OCI-LY3 (cell line): ENCODE measurements around the gene ANP32E.

Source experiments
- H2AFZ ChIP-seq: fragments of 200-600, 300-600 bp; shearing (Covaris generic); 2 replicates; pipeline ENCODE4 v1.6.0; 2014; ENCODE audit warnings: antibody characterized with exemption, low read depth, low read length
- H3K27ac ChIP-seq: fragments of 200-600, 300-600 bp; sonication (generic); 2 replicates; pipeline ENCODE4 v1.5.1; 2014; ENCODE audit warnings: mild to moderate bottlenecking, low read length, moderate library complexity, mixed read lengths
- H3K27me3 ChIP-seq: fragments of 200-600, 300-600 bp; sonication (generic); 2 replicates; pipeline ENCODE4 v1.6.1; 2014; ENCODE audit warnings: low read depth, low read length, mixed read lengths
- H3K36me3 ChIP-seq: fragments of 200-600, 300-600 bp; sonication (generic); replicated peaks from 2 replicates; pipeline ENCODE3; 2014; ENCODE audit warnings: low read depth, low read length, mixed read lengths
- H3K4me1 ChIP-seq: fragments of 300-600, 200-600 bp; sonication (generic); 2 replicates; pipeline ENCODE4 v1.6.1; 2014; ENCODE audit warnings: low read length, mixed read lengths
- H3K4me2 ChIP-seq: fragments of 200-600, 300-600 bp; sonication (generic); 2 replicates; pipeline ENCODE4 v1.6.1; 2014; ENCODE audit warnings: low read length, mixed read lengths
- H3K4me3 ChIP-seq: fragments of 300-600, 200-600 bp; sonication (generic); 2 replicates; pipeline ENCODE4 v1.5.1; 2014; ENCODE audit warnings: antibody characterized with exemption, mild to moderate bottlenecking, low read length, moderate library complexity
- H3K79me2 ChIP-seq: fragments of 300-600, 200-600 bp; shearing (Covaris generic); 2 replicates; pipeline ENCODE4 v1.6.1; 2014; ENCODE audit warnings: mild to moderate bottlenecking, low read length, mixed read lengths
- H3K9ac ChIP-seq: fragments of 300-600, 200-600 bp; shearing (Covaris generic); 2 replicates; pipeline ENCODE4 v1.6.0; 2014; ENCODE audit warnings: mild to moderate bottlenecking, low read length, moderate library complexity
- H3K9me3 ChIP-seq: fragments of 200-600, 300-600 bp; shearing (Covaris generic); 2 replicates; pipeline ENCODE4 v1.6.1; 2014; ENCODE audit warnings: low read length, mixed read lengths; ENCODE audit not compliant: insufficient read depth
- H4K20me1 ChIP-seq: fragments of 200-600, 300-600 bp; sonication (generic); 2 replicates; pipeline ENCODE4 v1.6.1; 2016; ENCODE audit warnings: low read length, mixed read lengths; ENCODE audit not compliant: insufficient read depth
- CTCF ChIP-seq: fragments of 200-600, 300-600 bp; sonication (generic); IDR thresholded peaks from 2 replicates; pipeline ENCODE4 v1.5.1; 2014; ENCODE audit warnings: antibody characterized with exemption, low read length, low read depth
- EZH2phosphoT487 ChIP-seq: fragments of 200-600 bp; shearing (Covaris generic); IDR thresholded peaks from 2 replicates; pipeline ENCODE4 v1.6.1; 2018; ENCODE audit warnings: antibody characterized with exemption, mixed run types, low read depth

ANP32E gene

DNA sequence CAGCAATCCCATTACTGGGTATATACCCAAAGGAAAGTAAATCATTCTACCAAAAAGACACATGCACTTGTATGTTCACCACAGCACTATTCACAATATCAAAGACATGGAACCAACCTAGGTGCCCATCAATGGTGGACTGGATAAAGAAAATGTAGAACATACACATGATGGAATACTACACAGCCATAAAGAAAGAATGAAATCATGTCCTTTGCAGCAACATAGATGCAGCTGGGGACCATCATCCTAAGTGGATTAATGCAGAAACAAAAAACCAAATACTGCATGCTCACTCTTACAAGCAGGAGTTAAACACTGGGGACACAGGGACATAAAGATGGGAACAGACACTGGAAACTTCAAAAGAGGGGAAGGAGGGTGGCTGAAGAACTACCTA is 8.7 kb downstream of the ANP32E start:
- peaks cover 70% of the 10 kb centered on the region for H3K79me2 ChIP-seq
- no peaks in the 10 kb centered on the region for H3K9me3 ChIP-seq
- no peaks in the 10 kb centered on the region; the same call in 1 of the 2 replicates for H3K4me1 ChIP-seq
- no peaks in the 10 kb centered on the region for H4K20me1 ChIP-seq
- TF ChIP-seq EZH2phosphoT487 (no peak), CTCF (no peak)
- no peak overlapping the region for H3K27ac ChIP-seq
- no peak overlapping the region for H2AFZ ChIP-seq
- no peak overlapping the region for H3K9ac ChIP-seq
- H3K27me3 ChIP-seq = no peaks in the 10 kb centered on the region
- peaks cover 68% of the 10 kb centered on the region for H3K36me3 ChIP-seq
- no peak overlapping the region for H3K4me2 ChIP-seq
- no peak overlapping the region for H3K4me3 ChIP-seq

GRCh38 chr1:150226486-150226885 is 9.4 kb downstream of the ANP32E start:
- no peak overlapping the region for H3K9ac ChIP-seq
- H4K20me1 ChIP-seq = no peaks in the 10 kb centered on the region
- no peaks in the 10 kb centered on the region for H3K27me3 ChIP-seq
- peaks cover 63% of the 10 kb centered on the region for H3K79me2 ChIP-seq
- no peaks in the 10 kb centered on the region for H3K9me3 ChIP-seq
- no peak for TF ChIP-seq CTCF
- TF ChIP-seq EZH2phosphoT487 = no peak
- no peak overlapping the region for H3K27ac ChIP-seq
- H3K4me1 ChIP-seq = no peaks in the 10 kb centered on the region; the same call in 1 of the 2 replicates
- H3K4me3 ChIP-seq = no peak overlapping the region
- H3K4me2 ChIP-seq = no peak overlapping the region
- H2AFZ ChIP-seq = no peak overlapping the region
- peaks cover 64% of the 10 kb centered on the region for H3K36me3 ChIP-seq

DNA sequence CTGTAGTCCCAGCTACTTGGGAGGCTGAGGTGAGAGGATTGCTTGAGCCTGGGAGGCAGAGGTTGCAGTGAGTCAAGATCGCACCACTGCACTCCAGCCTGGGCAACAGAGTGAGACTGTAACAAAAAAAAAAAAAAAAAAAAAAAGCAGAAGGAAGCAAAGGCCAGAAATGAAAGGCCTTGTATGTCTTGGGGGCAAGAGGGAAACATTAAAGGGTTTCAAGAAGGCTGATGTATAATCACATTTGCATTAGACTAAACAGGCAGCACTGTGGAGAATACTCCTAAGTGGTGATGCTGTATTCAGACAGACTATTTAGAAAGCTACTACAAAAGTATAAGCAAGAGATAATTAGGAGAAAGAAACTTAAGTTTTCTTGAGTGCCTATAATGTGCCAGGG is 10.4 kb downstream of the ANP32E start:
- H3K4me3 ChIP-seq = no peak overlapping the region
- H3K79me2 ChIP-seq = peaks cover 53% of the 10 kb centered on the region
- no peak for TF ChIP-seq EZH2phosphoT487
- no peak for TF ChIP-seq CTCF
- no peaks in the 10 kb centered on the region; the same call in 1 of the 2 replicates for H3K4me1 ChIP-seq
- H2AFZ ChIP-seq = no peak overlapping the region
- H3K27ac ChIP-seq = no peak overlapping the region
- no peaks in the 10 kb centered on the region for H3K9me3 ChIP-seq
- no peaks in the 10 kb centered on the region for H4K20me1 ChIP-seq
- no peaks in the 10 kb centered on the region for H3K27me3 ChIP-seq
- H3K4me2 ChIP-seq = no peak overlapping the region
- peaks cover 60% of the 10 kb centered on the region for H3K36me3 ChIP-seq
- no peak overlapping the region for H3K9ac ChIP-seq

GRCh38 chr1:150224983-150225382 is 10.9 kb downstream of the ANP32E start:
- Histone ChIP-seq H3K9me3 (no peaks in the 10 kb centered on the region), H3K9ac (no peak overlapping the region), H3K36me3 (peaks cover 60% of the 10 kb centered on the region), H2AFZ (no peak overlapping the region), H3K4me3 (no peak overlapping the region), H3K4me1 (no peaks in the 10 kb centered on the region; the same call in 1 of the 2 replicates), H4K20me1 (no peaks in the 10 kb centered on the region), H3K4me2 (no peak overlapping the region), H3K27me3 (no peaks in the 10 kb centered on the region), H3K79me2 (peaks cover 48% of the 10 kb centered on the region), H3K27ac (no peak overlapping the region)
- TF ChIP-seq CTCF = no peak
- TF ChIP-seq EZH2phosphoT487 = no peak
